ENCODE results near the gene SMARCC1.

SMARCC1 gene

GRCh38 chr3:47566667-47567066 is 215.0 kb downstream of the SMARCC1 start:
- H3K4me3 ChIP-seq (ENCODE audit: low read depth, low read length), result no peak overlapping the region
- DNase-seq (ENCODE audit: low read depth), result no peak
- TF ChIP-seq CTCF (conservative IDR thresholded peaks at IDR 0.05; ENCODE audit: low read depth, low read length), result no peak

- DNase-seq (ENCODE audit: low read depth), result no peak
- no peak overlapping the region for H3K4me3 ChIP-seq (ENCODE audit: low read depth, low read length)
- TF ChIP-seq CTCF (conservative IDR thresholded peaks at IDR 0.05; ENCODE audit: low read depth, low read length), result no peak
These were observed 215.8 kb downstream of the SMARCC1 start for GRCh38 chr3:47565734-47566550.

- TF ChIP-seq CTCF (conservative IDR thresholded peaks at IDR 0.05; ENCODE audit: low read depth, low read length), result no peak
- DNase-seq (ENCODE audit: low read depth), result no peak
- H3K4me3 ChIP-seq (ENCODE audit: low read depth, low read length), result no peak overlapping the region
These were observed 225.3 kb downstream of the SMARCC1 start for GRCh38 chr3:47556351-47556750.

- no peak overlapping the region for H3K4me3 ChIP-seq (ENCODE audit: low read depth, low read length)
- no peak for DNase-seq (ENCODE audit: low read depth)
- TF ChIP-seq CTCF (conservative IDR thresholded peaks at IDR 0.05; ENCODE audit: low read depth, low read length), result no peak
These were observed 227.4 kb downstream of the SMARCC1 start for GRCh38 chr3:47554335-47554734.

- no peak for TF ChIP-seq CTCF (conservative IDR thresholded peaks at IDR 0.05; ENCODE audit: low read depth, low read length)
- no peak overlapping the region for H3K4me3 ChIP-seq (ENCODE audit: low read depth, low read length)
- no peak for DNase-seq (ENCODE audit: low read depth)
These were observed 228.3 kb downstream of the SMARCC1 start for GRCh38 chr3:47553407-47553806.

- DNase-seq (ENCODE audit: low read depth), result no peak
- no peak overlapping the region for H3K4me3 ChIP-seq (ENCODE audit: low read depth, low read length)
- TF ChIP-seq CTCF (conservative IDR thresholded peaks at IDR 0.05; ENCODE audit: low read depth, low read length), result no peak
These were observed 239.1 kb downstream of the SMARCC1 start for GRCh38 chr3:47542471-47543173.

Data from choroid plexus epithelial cell (primary cell).